Frontal cortex (tissue), 4 donors: ENCODE data around the gene OR10P1. TPM values are rescaled to one million over a fixed set of nuclear protein-coding genes. Genes with fewer than 3 reads are reported as not detected.
"Not testable (repeated sequence)": the region's sequence is repeated elsewhere in the genome, so short reads cannot be mapped to it uniquely, and the experiment has no call there.

Source experiments
- DNase-seq, 2 donors: peaks; one replicate each; pipeline ENCODE4 v3.0.0; 2012; ENCODE audit warnings: low spot score in 2 of 2
- FAIRE-seq: peaks from 2 replicates; lab custom pipeline; 2012; peaks lifted over from hg19 to GRCh38; lab: Jason Lieb, UNC
- total RNA-seq: library from RNA; depleted of rRNA; stranded (reverse); fragments of >200 nt; gene quantifications from one replicate; pipeline ENCODE4 v1.2.3, GENCODE V29; 2014
- donor health status: control.
- donor health status: control.
- donor health status: control.

The OR10P1 gene, protein sequence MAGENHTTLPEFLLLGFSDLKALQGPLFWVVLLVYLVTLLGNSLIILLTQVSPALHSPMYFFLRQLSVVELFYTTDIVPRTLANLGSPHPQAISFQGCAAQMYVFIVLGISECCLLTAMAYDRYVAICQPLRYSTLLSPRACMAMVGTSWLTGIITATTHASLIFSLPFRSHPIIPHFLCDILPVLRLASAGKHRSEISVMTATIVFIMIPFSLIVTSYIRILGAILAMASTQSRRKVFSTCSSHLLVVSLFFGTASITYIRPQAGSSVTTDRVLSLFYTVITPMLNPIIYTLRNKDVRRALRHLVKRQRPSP
- total RNA-seq: not detected

DNA sequence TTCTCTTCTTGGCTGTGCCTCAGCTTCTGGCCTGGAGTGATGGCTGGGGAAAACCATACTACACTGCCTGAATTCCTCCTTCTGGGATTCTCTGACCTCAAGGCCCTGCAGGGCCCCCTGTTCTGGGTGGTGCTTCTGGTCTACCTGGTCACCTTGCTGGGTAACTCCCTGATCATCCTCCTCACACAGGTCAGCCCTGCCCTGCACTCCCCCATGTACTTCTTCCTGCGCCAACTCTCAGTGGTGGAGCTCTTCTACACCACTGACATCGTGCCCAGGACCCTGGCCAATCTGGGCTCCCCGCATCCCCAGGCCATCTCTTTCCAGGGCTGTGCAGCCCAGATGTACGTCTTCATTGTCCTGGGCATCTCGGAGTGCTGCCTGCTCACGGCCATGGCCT, at the start of gene OR10P1:
Gene OR10P1, plus strand, starts transcription at position 40 of the 400 bp plus-strand sequence. Its CDS starts 0 bp downstream, at position 40.
- DNase-seq (no peak), FAIRE-seq (no peak)

DNA sequence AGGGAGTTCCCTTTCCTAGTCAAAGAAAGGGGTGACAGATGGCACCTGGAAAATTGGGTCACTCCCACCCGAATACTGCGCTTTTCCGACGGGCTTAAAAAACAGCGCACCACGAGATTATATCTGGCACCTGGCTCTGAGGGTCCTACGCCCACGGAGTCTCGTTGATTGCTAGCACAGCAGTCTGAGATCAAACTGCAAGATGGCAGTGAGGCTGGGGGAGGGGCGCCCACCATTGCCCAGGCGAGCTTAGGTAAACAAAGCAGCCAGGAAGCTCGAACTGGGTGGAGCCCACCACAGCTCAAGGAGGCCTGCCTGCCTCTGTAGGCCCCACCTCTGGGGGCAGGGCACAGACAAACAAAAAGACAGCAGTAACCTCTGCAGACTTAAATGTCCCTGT, 46.5 kb upstream of the OR10P1 start:
- DNase-seq, FAIRE-seq: not testable (repeated sequence)

DNA sequence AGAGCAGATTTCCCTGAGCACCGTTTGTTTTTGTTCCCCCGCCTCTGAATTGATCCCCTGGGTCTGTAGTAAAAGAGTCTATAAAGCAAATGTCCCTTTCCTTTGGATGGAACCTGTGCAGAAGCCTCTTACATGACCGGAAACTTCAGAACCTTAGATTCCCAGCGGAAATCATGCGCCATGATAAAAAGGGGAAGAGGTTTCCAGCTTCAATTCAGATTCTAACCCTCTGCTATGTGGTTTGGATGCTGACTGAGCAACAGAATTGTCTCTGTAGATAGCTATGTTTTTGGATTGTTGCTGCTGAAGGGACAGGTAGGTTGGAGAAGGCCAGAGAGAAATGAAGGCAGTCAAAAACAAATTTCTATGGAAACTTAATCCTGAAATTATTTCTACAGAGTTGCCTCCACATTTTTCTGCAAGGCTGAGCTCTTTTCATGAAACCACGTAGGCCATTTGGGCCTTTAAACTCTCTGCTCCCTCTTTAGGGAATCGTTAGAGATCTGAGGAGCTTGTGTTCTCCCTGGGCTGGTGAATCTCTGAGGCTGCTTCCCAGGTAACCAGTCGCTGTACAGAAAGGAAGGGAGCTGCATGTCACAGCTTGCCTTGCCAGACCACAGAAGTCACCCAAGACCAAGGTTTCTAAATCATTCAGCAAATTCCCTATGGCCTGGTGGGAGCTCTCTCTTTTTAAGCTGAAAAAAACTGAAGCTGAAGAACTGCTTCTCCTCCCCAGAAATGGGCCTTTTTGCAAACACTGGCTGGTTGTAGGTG, 28.7 kb upstream of the OR10P1 start:
- DNase-seq: no peak
- FAIRE-seq: no peak

DNA sequence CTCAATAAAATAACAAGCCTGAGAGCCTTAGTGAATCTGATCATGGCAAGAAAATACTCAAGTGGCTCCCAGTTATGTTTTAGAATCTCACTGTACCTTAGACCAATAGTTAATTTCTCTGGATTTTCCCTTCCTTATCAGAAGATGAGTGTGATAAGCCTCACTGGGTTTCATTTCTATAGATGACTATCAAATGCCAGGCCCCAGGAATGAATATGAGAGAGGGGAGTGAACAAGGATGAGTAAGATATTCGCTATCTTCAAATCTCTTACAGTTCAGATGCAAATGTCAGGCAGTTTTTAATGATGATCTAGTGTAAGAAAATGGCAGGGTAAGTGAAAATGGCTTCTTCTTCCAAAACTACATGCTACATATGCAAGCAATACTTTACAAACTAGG, 26.1 kb upstream of the OR10P1 start:
- FAIRE-seq (no peak), DNase-seq (no peak)

DNA sequence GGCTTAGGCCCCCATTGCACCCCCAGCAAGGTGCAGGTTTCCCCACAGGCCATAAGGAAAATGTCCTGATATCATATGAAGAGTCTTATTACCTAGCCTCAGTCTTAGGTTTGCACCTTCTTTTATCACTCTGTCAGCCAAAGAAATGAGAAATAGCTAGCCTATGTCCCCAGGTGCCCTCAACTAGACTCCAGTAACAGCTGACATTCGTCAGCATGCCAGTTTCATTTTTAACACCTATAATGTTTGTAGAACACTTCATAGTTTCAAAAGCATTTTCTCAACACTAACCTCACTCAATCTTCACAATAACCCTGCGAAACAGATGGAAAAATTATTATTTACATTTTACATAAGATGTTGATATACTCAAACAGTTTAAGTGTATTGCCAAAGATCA, 24.0 kb upstream of the OR10P1 start:
- FAIRE-seq (no peak), DNase-seq (no peak)

DNA sequence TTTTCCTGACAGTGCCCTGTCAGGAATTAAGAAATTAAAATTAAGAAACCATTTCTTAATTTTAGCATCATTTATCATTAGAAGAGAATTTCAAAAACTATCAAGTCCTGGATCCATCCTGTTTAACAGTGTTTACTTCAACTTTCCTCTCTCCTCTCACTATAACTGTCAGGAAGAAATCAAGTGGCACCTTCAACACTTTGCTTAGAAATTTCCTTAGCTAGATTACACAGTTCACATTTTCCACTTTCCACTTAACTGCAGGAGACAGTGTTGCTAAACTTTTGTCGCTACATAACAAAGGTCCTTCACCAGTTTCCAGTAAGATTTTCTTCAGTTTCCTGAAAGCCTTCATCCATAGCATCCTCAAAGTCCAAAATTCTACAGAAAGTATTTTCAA, 21.9 kb upstream of the OR10P1 start:
- FAIRE-seq (no peak), DNase-seq (no peak)

DNA sequence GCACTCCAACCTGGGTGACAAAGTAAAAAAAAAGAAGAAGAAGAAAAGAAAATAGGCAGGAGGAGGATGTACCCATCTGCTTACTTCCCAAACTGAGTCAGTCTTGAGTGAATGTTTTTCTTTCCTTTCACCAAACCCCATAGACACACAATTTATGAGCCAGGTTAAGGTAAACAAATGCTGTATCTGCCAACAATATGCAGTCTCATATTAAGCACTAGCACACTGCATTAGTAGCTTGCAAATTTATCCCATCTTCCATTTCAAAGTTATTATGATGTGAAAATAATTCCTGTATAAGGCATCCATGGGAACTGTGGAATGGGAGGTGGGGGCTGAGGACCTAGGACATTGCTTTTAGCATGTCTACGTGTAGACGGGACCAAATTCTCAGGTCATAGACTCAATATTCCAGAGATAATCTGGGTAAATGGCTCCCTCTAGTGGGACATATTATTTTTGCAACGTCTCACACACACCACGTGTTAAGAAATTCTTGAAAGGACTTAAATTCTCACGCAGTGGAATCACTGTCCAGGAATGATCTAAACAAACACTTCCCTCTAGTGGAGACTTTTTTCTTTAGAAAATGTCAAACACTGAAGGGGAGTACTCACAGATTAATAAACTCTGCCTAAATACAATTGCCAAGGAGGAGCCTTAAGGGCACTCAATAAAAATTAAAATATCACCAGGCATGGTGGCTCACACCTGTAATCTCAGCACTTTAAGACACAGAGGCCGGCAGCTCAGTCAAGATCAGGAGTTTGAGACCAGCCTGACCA, 17.1 kb upstream of the OR10P1 start:
- peak; percentile 49 to 69 for DNase-seq
- peak; percentile 83 for FAIRE-seq

DNA sequence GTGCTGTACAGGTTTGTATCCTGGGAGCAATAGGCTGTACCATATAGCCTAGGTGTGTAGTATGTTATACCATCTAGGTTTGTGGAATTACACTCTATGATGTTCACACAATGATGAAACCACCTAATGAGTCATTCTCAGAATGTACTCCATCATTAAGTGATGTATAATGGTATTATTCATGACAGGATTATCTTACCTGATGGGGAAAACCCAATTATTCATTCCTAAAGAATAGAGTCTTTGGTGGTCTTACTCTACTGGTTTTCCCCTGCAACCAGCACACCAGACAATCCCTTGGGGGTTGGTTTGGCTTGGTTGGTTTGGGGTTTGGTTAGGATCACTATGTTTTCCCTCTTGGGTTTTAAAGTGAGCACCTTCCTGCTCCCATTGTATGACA, 12.6 kb upstream of the OR10P1 start:
- FAIRE-seq (no peak), DNase-seq (no peak)

DNA sequence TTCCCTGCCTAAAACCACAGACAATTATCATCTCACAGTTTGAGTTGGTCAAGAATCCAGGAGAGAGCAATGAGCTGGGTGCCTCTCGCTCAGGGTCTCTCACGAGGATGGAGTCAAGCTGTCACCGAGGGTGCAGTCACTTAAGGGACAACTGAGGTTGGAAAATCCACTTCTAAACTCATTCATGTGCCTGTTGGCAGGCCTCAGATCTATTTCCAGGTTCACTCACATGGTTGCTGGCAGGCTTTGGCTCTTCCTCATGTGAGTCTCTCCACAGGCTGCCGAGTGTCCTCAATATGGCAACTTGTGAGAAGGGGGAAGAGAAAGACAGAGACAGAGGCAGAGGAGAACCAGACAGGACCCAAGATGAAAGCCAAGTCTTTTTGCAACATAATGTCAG, 10.5 kb upstream of the OR10P1 start:
- DNase-seq (no peak), FAIRE-seq (no peak)

DNA sequence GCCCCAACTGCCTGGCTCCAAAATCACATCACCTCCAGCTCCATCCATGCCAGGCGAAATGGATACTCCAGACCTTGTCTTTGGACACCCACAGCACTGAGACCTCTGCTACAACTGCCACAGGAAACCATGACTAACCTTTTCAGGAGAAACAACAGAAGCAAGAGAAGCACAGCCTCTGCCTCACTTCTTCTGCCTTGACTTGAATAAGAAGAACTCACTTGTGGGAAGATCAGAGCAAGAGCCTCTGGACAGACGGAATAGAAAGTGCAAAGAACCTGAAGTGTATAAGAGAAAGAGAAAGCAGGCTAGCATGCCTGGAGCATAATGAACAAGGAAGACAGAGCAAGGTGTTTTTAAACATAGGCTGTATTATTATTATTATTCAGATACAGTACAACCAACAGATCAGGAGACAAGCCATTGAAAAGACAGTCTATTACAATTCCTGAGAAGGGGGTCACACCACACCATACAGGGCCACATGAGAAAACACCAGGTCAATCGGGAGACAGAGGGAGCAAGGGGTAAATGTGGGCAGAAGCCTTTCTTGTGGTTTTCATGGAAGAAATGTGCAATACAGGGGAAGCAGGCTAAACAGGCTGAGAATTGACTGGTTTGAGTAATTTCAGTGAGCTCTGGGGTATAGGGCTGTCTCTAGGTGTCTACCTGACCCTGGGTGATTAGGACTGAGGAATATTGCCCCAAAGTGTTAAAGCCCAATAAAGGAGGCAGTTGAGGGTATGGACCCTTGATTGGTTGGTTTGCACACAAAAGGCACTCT, 7.4 kb upstream of the OR10P1 start:
- DNase-seq (no peak), FAIRE-seq (no peak)

DNA sequence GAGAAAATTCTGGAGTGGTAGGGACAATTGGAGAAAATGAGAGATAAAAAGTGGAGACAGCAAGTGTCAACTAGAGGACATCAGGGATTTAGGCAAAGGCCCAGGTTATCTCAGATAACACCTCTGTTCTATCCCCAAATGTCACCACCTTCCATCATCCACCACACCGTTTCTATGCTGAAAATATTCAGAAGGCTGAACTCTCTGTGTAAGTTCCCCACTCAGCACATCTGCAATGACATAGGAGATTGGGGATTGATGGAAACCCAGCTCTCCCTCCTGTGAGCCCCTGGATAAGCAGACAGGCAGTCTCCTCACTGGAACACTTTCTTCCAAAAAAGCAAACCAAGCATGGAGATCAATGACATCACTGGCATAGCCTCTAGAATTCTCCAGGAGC, 5.6 kb upstream of the OR10P1 start:
- DNase-seq: no peak
- no peak for FAIRE-seq

DNA sequence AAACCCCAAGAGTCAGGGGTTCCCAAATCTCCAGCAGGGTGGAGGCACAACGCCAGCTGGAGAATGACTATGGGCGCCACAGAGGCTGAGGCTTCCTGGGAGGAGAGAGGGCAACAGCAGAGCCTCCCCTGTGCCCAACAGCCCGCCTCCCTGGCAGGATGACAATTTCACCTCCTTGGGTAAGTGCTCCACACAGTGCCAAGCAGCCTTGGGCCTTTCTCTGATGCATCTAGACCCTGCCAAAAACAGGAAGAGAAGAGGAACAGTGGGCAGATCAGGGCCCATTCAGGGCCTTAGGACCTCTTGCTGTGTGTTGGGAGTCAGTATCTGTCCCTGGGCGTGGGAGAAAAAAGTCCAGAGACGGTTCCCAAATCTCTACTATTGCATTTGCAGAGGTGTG, 5.0 kb upstream of the OR10P1 start:
- DNase-seq (no peak), FAIRE-seq (no peak)

DNA sequence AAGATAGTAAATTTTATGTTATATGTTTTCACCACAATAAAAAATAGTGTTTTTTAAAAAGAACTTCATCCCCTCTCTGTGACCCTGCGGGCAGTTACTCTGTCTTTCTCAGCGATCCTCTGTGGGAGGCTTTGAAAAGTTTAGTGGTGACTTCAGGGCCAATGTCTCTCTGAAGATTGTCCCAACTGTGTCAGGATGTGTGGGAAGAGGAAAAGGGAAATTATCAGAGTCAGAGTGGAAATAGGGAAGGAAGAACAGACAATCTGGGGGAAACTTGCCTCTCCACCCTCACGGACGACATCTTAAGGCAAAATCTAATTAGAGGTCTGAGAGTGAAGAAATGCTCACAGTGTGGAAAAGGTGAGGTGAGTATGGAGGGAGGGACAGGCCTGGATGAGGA, 3.5 kb upstream of the OR10P1 start:
- FAIRE-seq: no peak
- no peak for DNase-seq

DNA sequence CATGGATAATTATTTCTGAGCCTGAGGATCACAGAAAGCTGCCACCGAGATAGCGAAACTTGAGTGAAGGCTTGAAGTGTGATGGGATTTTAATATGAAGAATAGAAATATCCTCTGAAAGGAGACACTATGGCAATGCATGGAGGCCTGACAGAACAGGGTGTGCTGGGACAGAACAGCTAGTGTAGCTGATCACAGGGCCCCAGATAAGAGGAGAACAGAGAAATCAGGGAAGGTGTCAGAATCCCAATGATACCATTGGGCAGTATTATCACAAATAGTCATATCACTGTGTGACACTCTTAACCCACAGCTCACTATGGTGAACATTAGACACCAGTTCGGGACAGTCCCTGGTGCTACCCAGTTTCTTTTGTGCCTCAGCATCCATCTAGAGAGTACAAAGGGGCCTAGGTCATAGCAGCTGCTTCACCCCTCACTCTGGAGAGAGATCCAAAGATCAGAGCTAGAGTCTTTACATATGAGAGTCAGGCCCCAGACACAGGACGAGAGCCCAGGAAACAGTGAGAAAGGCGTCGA, 506 bp upstream of the OR10P1 start:
- FAIRE-seq: no peak
- DNase-seq: no peak

DNA sequence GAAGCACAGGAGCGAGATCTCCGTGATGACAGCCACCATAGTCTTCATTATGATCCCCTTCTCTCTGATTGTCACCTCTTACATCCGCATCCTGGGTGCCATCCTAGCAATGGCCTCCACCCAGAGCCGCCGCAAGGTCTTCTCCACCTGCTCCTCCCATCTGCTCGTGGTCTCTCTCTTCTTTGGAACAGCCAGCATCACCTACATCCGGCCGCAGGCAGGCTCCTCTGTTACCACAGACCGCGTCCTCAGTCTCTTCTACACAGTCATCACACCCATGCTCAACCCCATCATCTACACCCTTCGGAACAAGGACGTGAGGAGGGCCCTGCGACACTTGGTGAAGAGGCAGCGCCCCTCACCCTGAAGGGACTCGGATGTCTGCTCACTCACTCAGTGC, 775 bp downstream of the OR10P1 start:
- FAIRE-seq: no peak
- DNase-seq: no peak

DNA sequence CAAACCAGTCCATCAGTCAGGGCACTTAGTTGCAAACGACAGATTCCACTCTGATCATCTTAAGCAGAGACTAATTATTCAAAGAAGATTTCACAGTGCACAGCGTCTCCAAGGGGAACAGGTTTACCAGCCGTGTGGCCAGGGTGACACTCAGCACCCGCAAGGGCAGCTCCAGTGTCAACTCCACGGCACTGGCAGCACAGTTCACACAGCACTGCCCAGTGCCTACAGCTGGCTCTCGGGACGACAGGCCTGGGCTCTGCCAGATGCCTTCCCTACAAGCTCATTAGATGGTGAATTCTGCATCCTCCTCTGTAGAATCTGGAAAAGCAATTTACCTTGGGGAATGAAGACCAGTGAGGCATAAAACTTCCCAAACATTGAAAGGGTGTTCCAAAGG, 4.9 kb downstream of the OR10P1 start:
- FAIRE-seq: no peak
- DNase-seq: no peak

DNA sequence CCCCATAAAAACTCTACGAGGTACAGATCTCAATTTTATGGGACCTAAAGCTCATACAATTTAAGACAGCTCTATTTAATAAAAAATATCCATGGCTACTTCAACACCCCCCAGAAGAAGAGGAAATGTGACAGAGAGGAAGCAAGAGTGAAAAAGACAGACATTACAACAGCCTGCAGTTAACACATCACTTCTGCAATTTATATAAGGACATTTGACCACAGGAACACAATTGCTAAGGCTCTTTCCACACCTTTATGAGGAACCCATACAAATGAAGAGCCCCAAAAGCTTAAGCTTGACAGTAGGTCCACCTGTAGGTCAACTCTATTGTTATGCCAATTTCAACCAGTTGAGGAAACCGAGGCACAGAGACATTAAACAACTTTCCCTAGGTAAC, 5.6 kb downstream of the OR10P1 start:
- DNase-seq: no peak
- no peak for FAIRE-seq

DNA sequence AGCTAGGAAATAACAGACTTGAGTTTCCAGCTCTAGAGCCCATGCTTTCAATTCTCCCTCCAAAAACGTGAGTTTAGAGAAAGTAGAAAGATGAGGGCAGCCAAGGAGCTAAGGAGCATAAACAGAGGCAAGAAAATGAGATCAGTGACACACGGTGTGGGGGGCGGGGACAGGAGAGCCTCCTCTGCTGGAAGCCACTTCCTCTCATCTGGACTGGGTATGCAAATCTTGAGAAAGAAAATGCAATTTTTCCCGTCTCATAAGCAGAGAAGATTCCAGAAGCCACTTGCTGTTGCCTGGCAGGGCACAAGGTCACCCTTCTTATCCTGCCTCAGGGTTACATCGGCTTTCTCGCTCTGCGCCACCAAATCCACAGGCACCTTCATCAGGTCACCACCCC, 6.0 kb downstream of the OR10P1 start:
- no peak for FAIRE-seq
- DNase-seq: no peak

DNA sequence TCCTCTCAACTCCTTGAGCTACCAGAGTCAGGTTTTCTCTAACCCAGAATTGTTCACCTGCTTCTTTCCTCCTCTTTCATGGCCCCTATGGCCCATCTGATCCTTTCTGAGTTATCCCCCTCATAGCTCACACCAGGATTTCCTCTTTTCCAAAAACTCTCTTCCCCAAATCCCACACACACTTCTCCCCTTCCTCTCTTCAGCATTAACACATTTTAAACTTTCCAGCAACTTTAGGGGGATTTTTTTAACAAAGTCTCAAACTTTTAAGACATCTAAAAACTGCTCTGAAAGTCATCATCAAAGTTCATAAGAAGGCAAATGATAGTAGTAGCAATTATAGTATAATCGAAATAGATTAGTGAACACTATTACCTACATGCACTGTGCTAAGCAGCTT, 7.9 kb downstream of the OR10P1 start:
- DNase-seq: no peak
- FAIRE-seq: no peak

DNA sequence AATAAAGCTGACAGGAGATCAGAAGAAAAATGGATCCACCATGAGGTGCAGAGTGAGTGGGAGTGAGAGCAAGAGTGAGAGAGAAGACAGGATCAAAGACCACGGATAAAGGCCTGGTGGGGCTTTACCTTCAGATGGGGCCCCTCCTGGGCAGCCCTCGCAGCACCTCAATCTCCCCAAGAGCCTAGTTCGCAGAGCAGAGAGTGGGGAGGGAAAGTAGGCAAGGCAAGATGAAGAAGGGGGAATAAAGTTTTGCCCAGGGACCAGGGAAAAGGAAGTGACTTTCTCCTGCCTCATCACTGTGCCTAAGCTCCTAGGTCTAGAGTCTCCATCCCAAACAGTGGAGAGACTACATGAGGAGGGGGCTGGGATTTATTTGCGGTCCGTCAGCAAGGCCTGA, 10.3 kb downstream of the OR10P1 start:
- no peak for DNase-seq
- FAIRE-seq: no peak
